HEK293 (cell line): Measurements from ENCODE around the gene RBM19.

Experiments
- CTCF ChIP-seq: fragments of 450-650 bp; formaldehyde crosslinking; IDR thresholded peaks from 2 replicates; pipeline ENCODE4 v1.5.1; 2016; ENCODE audit warnings: missing biosample characterization, missing genetic modification characterization
- TSHZ1 ChIP-seq: fragments of 450-650 bp; formaldehyde crosslinking; IDR thresholded peaks from 2 replicates; pipeline ENCODE4 v1.5.1; 2016; ENCODE audit warnings: missing biosample characterization, missing genetic modification characterization, borderline replicate concordance
- ZBTB11 ChIP-seq: fragments of 450-650 bp; formaldehyde crosslinking; conservative IDR thresholded peaks from 2 replicates; pipeline ENCODE4 v1.5.1; 2016; ENCODE audit warnings: low read depth, missing biosample characterization, missing genetic modification characterization
- ZNF239 ChIP-seq: fragments of 450-650 bp; formaldehyde crosslinking; IDR thresholded peaks from 2 replicates; pipeline ENCODE4 v1.5.1; 2016; ENCODE audit warnings: missing biosample characterization, missing genetic modification characterization
- ZNF558 ChIP-seq: fragments of 450-650 bp; formaldehyde crosslinking; IDR thresholded peaks from 2 replicates; pipeline ENCODE4 v1.5.1; 2016; ENCODE audit warnings: missing biosample characterization, missing genetic modification characterization
- ZSCAN23 ChIP-seq: fragments of 450-650 bp; formaldehyde crosslinking; IDR thresholded peaks from 2 replicates; pipeline ENCODE4 v1.5.1; 2016; ENCODE audit warnings: missing biosample characterization, missing genetic modification characterization
- ZSCAN5A ChIP-seq: fragments of 450-650 bp; formaldehyde crosslinking; IDR thresholded peaks from 2 replicates; pipeline ENCODE4 v1.5.1; 2016; ENCODE audit warnings: missing biosample characterization, missing genetic modification characterization

GRCh38 chr12:113888435-113888834 lies 77.7 kb downstream of the RBM19 start:
- no peak for TF ChIP-seq ZSCAN5A (tag by site-specific recombination)
- no peak for TF ChIP-seq ZNF239
- TF ChIP-seq CTCF (tag by site-specific recombination), result no peak
- TF ChIP-seq ZNF558 (tag by site-specific recombination), result no peak
- TF ChIP-seq TSHZ1, result no peak
- no peak for TF ChIP-seq ZSCAN23 (tag by site-specific recombination)
- no peak for TF ChIP-seq ZBTB11 (tag by site-specific recombination)
